Stimulated activated CD8-positive, alpha-beta memory T cell treated with anti-CD3 and anti-CD28 coated beads, Interleukin-7, amount 100 ng/mL, for 4 hours (primary cell): ENCODE measurements around the gene AQP4.

ENCODE experiments used
- DNase-seq, 2 donors: peaks; one replicate each; pipeline ENCODE4 v3.0.0-alpha.2; 2020; ENCODE audit warnings: low read depth in 2 of 2

The AQP4 gene

GRCh38 chr18:26839609-26840008, 25.9 kb downstream of the AQP4 start:
- no peak for DNase-seq

- no peak for DNase-seq
Observed at GRCh38 chr18:26832302-26832701, 33.2 kb downstream of the AQP4 start.

- DNase-seq: no peak
Observed at GRCh38 chr18:26827581-26827980, 37.9 kb downstream of the AQP4 start.

GRCh38 chr18:26826656-26827235, 38.8 kb downstream of the AQP4 start:
- no peak for DNase-seq

GRCh38 chr18:26821181-26821580, 44.3 kb downstream of the AQP4 start:
- DNase-seq: no peak

- DNase-seq: no peak
Observed at GRCh38 chr18:26819046-26819445, 46.5 kb downstream of the AQP4 start.

GRCh38 chr18:26818461-26818860, 47.0 kb downstream of the AQP4 start:
- DNase-seq: no peak

- no peak for DNase-seq
Observed at GRCh38 chr18:26813043-26813442, 52.5 kb downstream of the AQP4 start.

GRCh38 chr18:26812462-26812861, 53.0 kb downstream of the AQP4 start:
- DNase-seq: no peak

GRCh38 chr18:26809346-26809745, 56.2 kb downstream of the AQP4 start:
- no peak for DNase-seq

- DNase-seq: no peak
Observed at GRCh38 chr18:26806224-26806623, 59.3 kb downstream of the AQP4 start.

GRCh38 chr18:26804519-26804918, 61.0 kb downstream of the AQP4 start:
- no peak for DNase-seq

GRCh38 chr18:26803643-26804042, 61.9 kb downstream of the AQP4 start:
- no peak for DNase-seq

- no peak for DNase-seq
Observed at GRCh38 chr18:26802330-26803200, 62.9 kb downstream of the AQP4 start.
